ENCODE data around the gene FAM156A.
"Not testable (repeated sequence)": the region's sequence is repeated elsewhere in the genome, so short reads cannot be mapped to it uniquely, and the experiment has no call there.

- not testable (repeated sequence) for TF ChIP-seq CTCF, EP300 (IDR thresholded peaks at IDR 0.05)
Observed at GRCh38 chrX:52907900-52908299, 50.4 kb downstream of the FAM156A start.

Data from esophagus muscularis mucosa (tissue), 3 donors.